ENCODE results near the gene SLMAP.

- TF ChIP-seq EZH2 (IDR thresholded peaks at IDR 0.05; ENCODE audit: borderline replicate concordance, low read depth, low read length, severe bottlenecking): no peak
- TF ChIP-seq, protein P1, sequence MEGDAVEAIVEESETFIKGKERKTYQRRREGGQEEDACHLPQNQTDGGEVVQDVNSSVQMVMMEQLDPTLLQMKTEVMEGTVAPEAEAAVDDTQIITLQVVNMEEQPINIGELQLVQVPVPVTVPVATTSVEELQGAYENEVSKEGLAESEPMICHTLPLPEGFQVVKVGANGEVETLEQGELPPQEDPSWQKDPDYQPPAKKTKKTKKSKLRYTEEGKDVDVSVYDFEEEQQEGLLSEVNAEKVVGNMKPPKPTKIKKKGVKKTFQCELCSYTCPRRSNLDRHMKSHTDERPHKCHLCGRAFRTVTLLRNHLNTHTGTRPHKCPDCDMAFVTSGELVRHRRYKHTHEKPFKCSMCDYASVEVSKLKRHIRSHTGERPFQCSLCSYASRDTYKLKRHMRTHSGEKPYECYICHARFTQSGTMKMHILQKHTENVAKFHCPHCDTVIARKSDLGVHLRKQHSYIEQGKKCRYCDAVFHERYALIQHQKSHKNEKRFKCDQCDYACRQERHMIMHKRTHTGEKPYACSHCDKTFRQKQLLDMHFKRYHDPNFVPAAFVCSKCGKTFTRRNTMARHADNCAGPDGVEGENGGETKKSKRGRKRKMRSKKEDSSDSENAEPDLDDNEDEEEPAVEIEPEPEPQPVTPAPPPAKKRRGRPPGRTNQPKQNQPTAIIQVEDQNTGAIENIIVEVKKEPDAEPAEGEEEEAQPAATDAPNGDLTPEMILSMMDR (IDR thresholded peaks at IDR 0.05; ENCODE audit: borderline replicate concordance, extremely low read depth, low read length, poor library complexity, severe bottlenecking): no peak
Measured at GRCh38 chr3:57876632-57877031, 120.5 kb downstream of the SLMAP start.
